ENCODE data around the gene RNPEPL1.

DNA sequence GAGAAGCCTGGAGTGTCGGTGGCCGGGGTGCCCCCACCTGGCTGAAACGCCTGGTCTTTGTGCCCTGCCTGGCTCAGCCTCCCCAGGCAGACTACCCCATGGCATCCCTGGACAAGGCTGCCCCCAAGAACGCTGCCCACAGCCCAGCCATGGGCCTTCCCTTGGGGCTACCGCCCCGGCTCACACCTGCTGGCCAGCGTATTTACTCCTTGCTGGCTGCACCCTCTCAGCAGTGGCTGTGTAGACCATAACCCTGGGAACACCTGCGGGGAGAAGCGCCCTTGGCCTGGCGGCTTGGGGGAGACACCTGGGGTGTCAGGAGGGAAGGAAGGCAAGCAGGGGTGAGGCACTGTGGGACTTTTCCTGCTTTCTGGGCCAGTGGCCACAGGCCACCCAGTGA lies 35.6 kb downstream of the RNPEPL1 start:
- TF ChIP-seq CTCF (IDR thresholded peaks at IDR 0.05; ENCODE audit: insufficient read depth, low read length, poor library complexity, severe bottlenecking) = no peak
- no peak for TF ChIP-seq EZH2phosphoT487 (conservative IDR thresholded peaks at IDR 0.05; ENCODE audit: low read length)
